Panc1 (cell line): ENCODE measurements around the gene FIGNL2. TPM values are rescaled to one million over a fixed set of nuclear protein-coding genes. Genes with fewer than 3 reads are reported as not detected.

Experiments used
- ATAC-seq: fragments of 200-7000 bp; cut with Tn5 transposase; 2 replicates; pipeline ENCODE4 v1.9.1; 2020; ENCODE audit warnings: mild to moderate bottlenecking, moderate library complexity
- BruUV-seq: library from RNA; stranded (reverse); fragments of 400-500 nt; replicated peaks from 2 replicates; lab custom pipeline; 2021; lab: Mats Ljungman, UMichigan
- CTCF ChIA-PET: fragments of 300-600 bp; sonication (Branson Sonifier 250); formaldehyde crosslinking; loops from one replicate; lab custom pipeline; 2022; ENCODE audit warnings: antibody characterized with exemption; lab: Charles Lee
- POLR2A ChIA-PET: fragments of 300-600 bp; sonication (Branson Sonifier 250); formaldehyde crosslinking; loops from one replicate; lab custom pipeline; 2022; ENCODE audit warnings: antibody characterized with exemption; lab: Charles Lee
- DNase-seq: peaks from one replicate; pipeline ENCODE4 v3.0.0-alpha.2; 2010; ENCODE audit warnings: low read depth, low spot score
- H3K27ac ChIP-seq: 2 replicates; pipeline ENCODE4 v1.5.1; 2011; ENCODE audit warnings: mild to moderate bottlenecking, low read length, inconsistent platforms
- H3K27me3 ChIP-seq: fragments of 200-500 bp; sonication (Bioruptor generic); 2 replicates; pipeline ENCODE4 v1.6.0; 2014; ENCODE audit warnings: low read length, inconsistent platforms; ENCODE audit not compliant: control insufficient read depth, insufficient read depth
- H3K36me3 ChIP-seq: fragments of 200-500 bp; sonication (Bioruptor generic); 2 replicates; pipeline ENCODE4 v1.5.1; 2014; ENCODE audit warnings: inconsistent platforms, mild to moderate bottlenecking, low read length, moderate library complexity; ENCODE audit not compliant: control insufficient read depth, insufficient read depth
- H3K4me1 ChIP-seq: 2 replicates; pipeline ENCODE4 v1.5.1; 2011; ENCODE audit warnings: inconsistent platforms, mild to moderate bottlenecking, low read length, moderate library complexity; ENCODE audit not compliant: control insufficient read depth, insufficient read depth
- H3K4me3 ChIP-seq, 2 experiments: 2 replicates each; pipeline ENCODE4 v1.5.1; 2011 to 2012; ENCODE audit warnings: low read depth in 2 of 2, low read length in 2 of 2, mild to moderate bottlenecking in 2 of 2, inconsistent platforms in 1 of 2, moderate library complexity in 1 of 2
- H3K9me3 ChIP-seq: fragments of 200-500 bp; sonication (Bioruptor generic); 2 replicates; pipeline ENCODE4 v1.5.1; 2014; ENCODE audit warnings: low read depth, mild to moderate bottlenecking, inconsistent platforms, low read length, moderate library complexity; ENCODE audit not compliant: control insufficient read depth, insufficient read depth
- POLR2AphosphoS5 ChIP-seq: IDR thresholded peaks from 2 replicates; pipeline ENCODE4 v1.6.1; 2012; ENCODE audit warnings: mild to moderate bottlenecking, low read depth, low read length, moderate library complexity
- SIN3A ChIP-seq: IDR thresholded peaks from 2 replicates; pipeline ENCODE4 v1.6.1; 2012; ENCODE audit warnings: low read depth, mild to moderate bottlenecking, low read length, moderate library complexity, borderline replicate concordance; ENCODE audit not compliant: insufficient read depth
- TCF7L2 ChIP-seq: IDR thresholded peaks from 2 replicates; pipeline ENCODE4 v1.6.1; 2011; ENCODE audit warnings: mild to moderate bottlenecking, low read depth, low read length, inconsistent platforms
- in situ Hi-C: cut with HindIII; loops from 2 replicates; pipeline ENCODE4 v1.10.0; 2016; ENCODE audit warnings: low sequenced_read_pairs, low pct_unique_long_range_greater_than_20kb
- intact Hi-C: fragments of 100-400 bp; cut with micrococcal nuclease; formaldehyde crosslinking; loops from one replicate; pipeline ENCODE4 v1.10.0; 2022; ENCODE audit not compliant: unreplicated experiment
- total RNA-seq: library from RNA; stranded (reverse); gene quantifications from one replicate; pipeline ENCODE4 v1.2.1, GENCODE V29; 2021; ENCODE audit not compliant: unreplicated experiment
- TF ChIP-seq, protein P1 (sequence below): fragments of 450-650 bp; IDR thresholded peaks from 2 replicates; pipeline ENCODE4 v1.5.1; 2017; ENCODE audit warnings: mild to moderate bottlenecking
- TF ChIP-seq, protein P2 (sequence below), 2 experiments: IDR thresholded peaks; 2 replicates each; pipeline ENCODE4 v1.6.1; 2011 to 2012; ENCODE audit warnings: low read depth in 2 of 2, control low read depth in 1 of 2, low read length in 1 of 2, mild to moderate bottlenecking in 1 of 2, moderate library complexity in 1 of 2; ENCODE audit not compliant: insufficient read depth in 1 of 2

The FIGNL2 gene
- total RNA-seq, 1 experiment from 2014 or later = 0.23 TPM

DNA sequence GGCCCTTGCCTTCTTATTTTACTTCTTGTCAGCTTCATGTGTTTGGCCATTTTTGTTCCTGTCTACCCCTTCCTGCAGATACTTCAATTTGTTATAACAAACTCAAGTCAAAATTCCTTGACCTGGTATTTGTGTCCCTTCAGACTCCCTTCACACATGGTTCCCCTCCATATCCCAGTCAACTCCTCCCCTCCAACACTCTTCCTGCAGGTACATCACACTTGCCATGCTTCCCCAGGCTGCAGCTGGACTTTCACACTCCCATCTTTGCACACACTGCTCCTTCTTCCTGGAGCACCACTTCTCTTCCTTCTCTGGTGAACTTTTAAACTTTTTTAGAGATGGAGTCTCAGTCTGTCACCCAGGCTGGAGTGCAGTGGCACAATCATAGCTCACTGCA lies 18.9 kb upstream of the FIGNL2 start:
- intact Hi-C loops = no loop called here
- H3K27ac ChIP-seq = no peak overlapping the region
- ChIA-PET CTCF (interaction anchor here (0.7 to 1.1 kb wide), 3 partner anchors 8 to 71 kb away, joined by 3 to 9 read pairs (median 9); no protein-coding TSS in a partner anchor), POLR2A (no interaction called here)
- no peak for TF ChIP-seq POLR2AphosphoS5
- no peak for TF ChIP-seq SIN3A
- TF ChIP-seq, protein P1, sequence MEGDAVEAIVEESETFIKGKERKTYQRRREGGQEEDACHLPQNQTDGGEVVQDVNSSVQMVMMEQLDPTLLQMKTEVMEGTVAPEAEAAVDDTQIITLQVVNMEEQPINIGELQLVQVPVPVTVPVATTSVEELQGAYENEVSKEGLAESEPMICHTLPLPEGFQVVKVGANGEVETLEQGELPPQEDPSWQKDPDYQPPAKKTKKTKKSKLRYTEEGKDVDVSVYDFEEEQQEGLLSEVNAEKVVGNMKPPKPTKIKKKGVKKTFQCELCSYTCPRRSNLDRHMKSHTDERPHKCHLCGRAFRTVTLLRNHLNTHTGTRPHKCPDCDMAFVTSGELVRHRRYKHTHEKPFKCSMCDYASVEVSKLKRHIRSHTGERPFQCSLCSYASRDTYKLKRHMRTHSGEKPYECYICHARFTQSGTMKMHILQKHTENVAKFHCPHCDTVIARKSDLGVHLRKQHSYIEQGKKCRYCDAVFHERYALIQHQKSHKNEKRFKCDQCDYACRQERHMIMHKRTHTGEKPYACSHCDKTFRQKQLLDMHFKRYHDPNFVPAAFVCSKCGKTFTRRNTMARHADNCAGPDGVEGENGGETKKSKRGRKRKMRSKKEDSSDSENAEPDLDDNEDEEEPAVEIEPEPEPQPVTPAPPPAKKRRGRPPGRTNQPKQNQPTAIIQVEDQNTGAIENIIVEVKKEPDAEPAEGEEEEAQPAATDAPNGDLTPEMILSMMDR = no peak
- TF ChIP-seq, protein P2, sequence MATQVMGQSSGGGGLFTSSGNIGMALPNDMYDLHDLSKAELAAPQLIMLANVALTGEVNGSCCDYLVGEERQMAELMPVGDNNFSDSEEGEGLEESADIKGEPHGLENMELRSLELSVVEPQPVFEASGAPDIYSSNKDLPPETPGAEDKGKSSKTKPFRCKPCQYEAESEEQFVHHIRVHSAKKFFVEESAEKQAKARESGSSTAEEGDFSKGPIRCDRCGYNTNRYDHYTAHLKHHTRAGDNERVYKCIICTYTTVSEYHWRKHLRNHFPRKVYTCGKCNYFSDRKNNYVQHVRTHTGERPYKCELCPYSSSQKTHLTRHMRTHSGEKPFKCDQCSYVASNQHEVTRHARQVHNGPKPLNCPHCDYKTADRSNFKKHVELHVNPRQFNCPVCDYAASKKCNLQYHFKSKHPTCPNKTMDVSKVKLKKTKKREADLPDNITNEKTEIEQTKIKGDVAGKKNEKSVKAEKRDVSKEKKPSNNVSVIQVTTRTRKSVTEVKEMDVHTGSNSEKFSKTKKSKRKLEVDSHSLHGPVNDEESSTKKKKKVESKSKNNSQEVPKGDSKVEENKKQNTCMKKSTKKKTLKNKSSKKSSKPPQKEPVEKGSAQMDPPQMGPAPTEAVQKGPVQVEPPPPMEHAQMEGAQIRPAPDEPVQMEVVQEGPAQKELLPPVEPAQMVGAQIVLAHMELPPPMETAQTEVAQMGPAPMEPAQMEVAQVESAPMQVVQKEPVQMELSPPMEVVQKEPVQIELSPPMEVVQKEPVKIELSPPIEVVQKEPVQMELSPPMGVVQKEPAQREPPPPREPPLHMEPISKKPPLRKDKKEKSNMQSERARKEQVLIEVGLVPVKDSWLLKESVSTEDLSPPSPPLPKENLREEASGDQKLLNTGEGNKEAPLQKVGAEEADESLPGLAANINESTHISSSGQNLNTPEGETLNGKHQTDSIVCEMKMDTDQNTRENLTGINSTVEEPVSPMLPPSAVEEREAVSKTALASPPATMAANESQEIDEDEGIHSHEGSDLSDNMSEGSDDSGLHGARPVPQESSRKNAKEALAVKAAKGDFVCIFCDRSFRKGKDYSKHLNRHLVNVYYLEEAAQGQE (IDR thresholded peaks at IDR 0.05; ENCODE audit: insufficient read depth in 1 of 2, low read depth in 2 of 2, low read length in 1 of 2) = no peak
- no peak for TF ChIP-seq TCF7L2
- no TSS peak for BruUV-seq
- no peaks in the 10 kb centered on the region for H3K27me3 ChIP-seq
- no peaks in the 10 kb centered on the region for H3K36me3 ChIP-seq
- no peak overlapping the region for H3K4me3 ChIP-seq
- H3K9me3 ChIP-seq = no peaks in the 10 kb centered on the region
- ATAC-seq (no peak), DNase-seq (no peak)
- H3K4me1 ChIP-seq = no peaks in the 10 kb centered on the region
- in situ Hi-C loops = no loop called here

DNA sequence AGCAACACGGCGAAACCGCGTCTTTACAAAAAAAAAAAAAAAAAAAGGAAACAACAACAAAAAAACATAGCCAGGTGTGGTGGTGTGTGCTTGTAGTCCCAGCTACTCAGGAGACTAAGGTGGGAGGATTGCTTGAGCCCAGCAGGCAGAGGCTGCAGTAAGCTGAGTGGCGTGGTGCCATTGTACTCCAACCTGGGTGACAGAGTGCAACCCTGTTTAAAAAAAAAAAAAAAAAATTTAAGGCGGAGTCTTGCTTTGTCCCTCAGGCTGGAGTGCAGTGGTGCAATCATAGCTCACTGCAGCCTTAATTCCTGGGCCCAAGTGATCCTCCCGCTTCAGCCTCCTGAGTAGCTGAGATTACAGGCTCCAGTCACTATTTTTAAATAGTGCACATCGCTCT lies 18.2 kb upstream of the FIGNL2 start:
- DNase-seq = no peak
- Histone ChIP-seq H3K9me3 (no peaks in the 10 kb centered on the region), H3K4me1 (no peaks in the 10 kb centered on the region), H3K36me3 (no peaks in the 10 kb centered on the region), H3K27me3 (no peaks in the 10 kb centered on the region), H3K27ac (no peak overlapping the region), H3K4me3 (no peak overlapping the region)
- no peak for ATAC-seq
- BruUV-seq = no TSS peak
- in situ Hi-C loops (no loop called here), intact Hi-C loops (no loop called here)
- ChIA-PET POLR2A (no interaction called here), CTCF (interaction anchor here (0.7 to 1.1 kb wide), 3 partner anchors 9 to 1921 kb away, joined by 9 to 12 read pairs (median 9); no protein-coding TSS in a partner anchor)
- TF ChIP-seq TCF7L2 (no peak), SIN3A (no peak)
- TF ChIP-seq, protein P2 (IDR thresholded peaks at IDR 0.05; ENCODE audit: insufficient read depth in 1 of 2, low read depth in 2 of 2, low read length in 1 of 2) = no peak
